SU-DHL-6 (cell line): ENCODE results near the gene ACTL10.

ENCODE experiments used
- H2AFZ ChIP-seq: fragments of 200-600 bp; sonication (generic); 2 replicates; pipeline ENCODE4 v1.6.1; 2014; ENCODE audit warnings: low read depth, mild to moderate bottlenecking, moderate library complexity, mixed read lengths, antibody characterized with exemption, low read length; ENCODE audit not compliant: severe bottlenecking
- H3F3A ChIP-seq: fragments of 200-600 bp; shearing (Covaris generic); 2 replicates; pipeline ENCODE4 v1.6.0; 2016; ENCODE audit warnings: antibody characterized with exemption, mild to moderate bottlenecking; ENCODE audit not compliant: insufficient read depth
- H3K27ac ChIP-seq: fragments of 200-600 bp; sonication (generic); 2 replicates; pipeline ENCODE4 v1.5.1; 2016; ENCODE audit warnings: low read depth, mild to moderate bottlenecking, low read length, moderate library complexity, mixed read lengths
- H3K27me3 ChIP-seq: fragments of 200-600 bp; sonication (generic), shearing (Covaris generic); 2 replicates; pipeline ENCODE4 v1.6.0; 2014; ENCODE audit warnings: mild to moderate bottlenecking, low read length
- H3K36me3 ChIP-seq: fragments of 200-600 bp; sonication (generic); 2 replicates; pipeline ENCODE4 v1.6.1; 2014; ENCODE audit warnings: mild to moderate bottlenecking, low read length, mixed read lengths
- H3K4me2 ChIP-seq: fragments of 300-600, 200-600 bp; shearing (Covaris generic), sonication (generic); 2 replicates; pipeline ENCODE4 v1.6.0; 2014; ENCODE audit warnings: low read length, low read depth, mild to moderate bottlenecking; ENCODE audit not compliant: poor library complexity, severe bottlenecking
- H3K4me3 ChIP-seq: fragments of 200-600 bp; sonication (generic); 2 replicates; pipeline ENCODE4 v1.5.1; 2014; ENCODE audit warnings: antibody characterized with exemption, low read length, mild to moderate bottlenecking, mixed read lengths; ENCODE audit not compliant: insufficient read depth, poor library complexity, severe bottlenecking
- H3K79me2 ChIP-seq: fragments of 200-600 bp; sonication (generic); 2 replicates; pipeline ENCODE4 v1.6.1; 2014; ENCODE audit warnings: mild to moderate bottlenecking, low read length, moderate library complexity; ENCODE audit not compliant: insufficient read depth
- H3K9ac ChIP-seq: fragments of 200-600 bp; sonication (generic); 2 replicates; pipeline ENCODE4 v1.7.0; 2014; ENCODE audit warnings: mild to moderate bottlenecking, low read length
- H3K9me2 ChIP-seq: fragments of 200-600 bp; sonication (generic); replicated peaks from 2 replicates; pipeline ENCODE4 v1.6.1; 2014; ENCODE audit warnings: low read length; ENCODE audit not compliant: insufficient read depth
- H3K9me3 ChIP-seq: fragments of 200-600 bp; sonication (generic); 2 replicates; pipeline ENCODE4 v1.6.1; 2014; ENCODE audit warnings: low read length, mixed read lengths; ENCODE audit not compliant: insufficient read depth
- H4K20me1 ChIP-seq: fragments of 200-600 bp; sonication (generic); 2 replicates; pipeline ENCODE4 v1.6.1; 2014; ENCODE audit warnings: low read depth, mild to moderate bottlenecking, antibody characterized with exemption, low read length, moderate library complexity, mixed read lengths
- CTCF ChIP-seq: fragments of 200-600 bp; sonication (generic); IDR thresholded peaks from one replicate; pipeline ENCODE4 v1.5.1; 2017; ENCODE audit warnings: antibody characterized with exemption, mild to moderate bottlenecking, low read length, moderate library complexity; ENCODE audit not compliant: insufficient read depth, poor library complexity, severe bottlenecking
- EZH2phosphoT487 ChIP-seq: fragments of 200-600 bp; sonication (generic), shearing (Covaris generic); conservative IDR thresholded peaks from 2 replicates; pipeline ENCODE4 v1.6.1; 2018; ENCODE audit warnings: mild to moderate bottlenecking, antibody characterized with exemption, low read length, moderate library complexity, mixed read lengths

ACTL10 gene

GRCh38 chr20:33669873-33670640 lies 3.3 kb downstream of the ACTL10 start:
- TF ChIP-seq EZH2phosphoT487 (no peak), CTCF (no peak)
- Histone ChIP-seq H2AFZ (no peak overlapping the region), H3F3A (peaks cover 45% of the 10 kb centered on the region), H3K79me2 (peaks cover 38% of the 10 kb centered on the region), H3K9me2 (no peaks in the 10 kb centered on the region), H4K20me1 (no peaks in the 10 kb centered on the region), H3K27me3 (no peaks in the 10 kb centered on the region), H3K4me3 (no peak overlapping the region), H3K9me3 (no peaks in the 10 kb centered on the region), H3K9ac (peak overlapping the region; percentile 29; the same call in 1 of the 2 replicates), H3K27ac (peak overlapping the region; percentile 78), H3K36me3 (0 out of 2 replicates have a peak, but pooled peaks cover 3% of the 10 kb centered on the region), H3K4me2 (peak overlapping the region; percentile 68)

GRCh38 chr20:33670715-33671499 lies 4.2 kb downstream of the ACTL10 start:
- Histone ChIP-seq H3K9me3 (no peaks in the 10 kb centered on the region), H3F3A (peaks cover 47% of the 10 kb centered on the region), H3K79me2 (peaks cover 38% of the 10 kb centered on the region), H3K9ac (no peak overlapping the region), H3K4me3 (no peak overlapping the region), H3K27me3 (no peaks in the 10 kb centered on the region), H3K9me2 (no peaks in the 10 kb centered on the region), H2AFZ (no peak overlapping the region), H3K27ac (peak overlapping the region; percentile 78), H3K36me3 (0 out of 2 replicates have a peak, but pooled peaks cover 3% of the 10 kb centered on the region), H4K20me1 (no peaks in the 10 kb centered on the region), H3K4me2 (no peak overlapping the region)
- TF ChIP-seq EZH2phosphoT487 (no peak), CTCF (no peak)

GRCh38 chr20:33671573-33672288 lies 5.0 kb downstream of the ACTL10 start:
- H3K27ac ChIP-seq: peak overlapping the region; percentile 78
- H3K9ac ChIP-seq: peak overlapping the region; percentile 86
- H3K4me2 ChIP-seq: peak overlapping the region; percentile 99
- H2AFZ ChIP-seq: no peak overlapping the region
- no peaks in the 10 kb centered on the region for H3K9me3 ChIP-seq
- H3K36me3 ChIP-seq: 0 out of 2 replicates have a peak, but pooled peaks cover 3% of the 10 kb centered on the region
- H3K27me3 ChIP-seq: no peaks in the 10 kb centered on the region
- no peak overlapping the region for H3K4me3 ChIP-seq
- H3K9me2 ChIP-seq: no peaks in the 10 kb centered on the region
- peaks cover 38% of the 10 kb centered on the region for H3K79me2 ChIP-seq
- H4K20me1 ChIP-seq: no peaks in the 10 kb centered on the region
- no peak for TF ChIP-seq EZH2phosphoT487
- TF ChIP-seq CTCF: no peak
- peaks cover 47% of the 10 kb centered on the region for H3F3A ChIP-seq
